Effector memory CD4-positive, alpha-beta T cell (primary cell): ENCODE measurements around the gene RBFOX1.

Experiments
- DNase-seq, 3 donors: peaks; one replicate each; pipeline ENCODE4 v3.0.0-alpha.2; 2020
- H3K27ac ChIP-seq: 2 replicates; pipeline ENCODE4 v1.7.0; 2013; ENCODE audit warnings: mild to moderate bottlenecking, low read length, moderate library complexity; ENCODE audit not compliant: insufficient read depth, poor library complexity, severe bottlenecking
- H3K27me3 ChIP-seq: replicated peaks from 2 replicates; pipeline ENCODE4 v1.7.0; 2013; ENCODE audit warnings: mild to moderate bottlenecking, low read length; ENCODE audit not compliant: insufficient read depth, control insufficient read depth, poor library complexity, severe bottlenecking
- H3K36me3 ChIP-seq: 2 replicates; pipeline ENCODE4 v1.7.0; 2013; ENCODE audit warnings: mild to moderate bottlenecking, low read length, moderate library complexity; ENCODE audit not compliant: control insufficient read depth, insufficient read depth
- H3K4me1 ChIP-seq: 2 replicates; pipeline ENCODE4 v1.7.0; 2013; ENCODE audit warnings: low read length, mild to moderate bottlenecking; ENCODE audit not compliant: control insufficient read depth, insufficient read depth, poor library complexity, severe bottlenecking
- H3K4me3 ChIP-seq: 2 replicates; pipeline ENCODE4 v1.7.0; 2013; ENCODE audit warnings: low read length, low read depth, mild to moderate bottlenecking; ENCODE audit not compliant: insufficient read depth, poor library complexity, severe bottlenecking
- H3K9me3 ChIP-seq: 2 replicates; pipeline ENCODE4 v1.7.0; 2013; ENCODE audit warnings: mild to moderate bottlenecking, low read length, moderate library complexity; ENCODE audit not compliant: control insufficient read depth
- total RNA-seq, 3 donors: gene quantifications; one replicate each; lab custom pipeline; 2026; lab: John Stamatoyannopoulos, UW

The RBFOX1 gene
- 0 to 0.17 (median 0.09) reads per million in 3 donors for total RNA-seq

DNA sequence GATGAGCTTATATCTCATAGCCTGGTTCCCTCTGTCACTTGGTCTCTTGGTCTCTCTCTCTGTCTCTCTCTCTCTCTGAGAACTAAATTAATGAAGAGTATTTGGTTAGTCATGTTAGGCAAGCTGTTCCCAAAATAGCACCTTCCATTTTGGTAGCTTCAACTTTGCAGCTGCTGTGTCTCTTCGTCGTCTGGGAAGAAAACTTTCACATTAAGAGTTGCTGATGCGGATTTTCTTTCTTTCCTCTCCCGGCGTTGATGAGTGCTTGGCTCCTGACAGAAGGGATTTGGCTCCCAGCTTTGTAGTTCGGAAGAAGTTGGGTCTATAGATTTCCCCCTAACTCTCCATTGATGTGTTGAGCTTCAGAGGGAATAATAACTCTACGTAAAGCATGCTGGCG, at the start of gene RBFOX1:
RBFOX1 (plus strand) TSS at position 235 of the 400 bp plus-strand sequence.
- H3K27ac ChIP-seq, result no peak within 1 kb of the TSS
- H3K36me3 ChIP-seq, result no peaks in the 10 kb centered on the region
- no peak within 1 kb of the TSS for H3K4me3 ChIP-seq
- no peaks in the 10 kb centered on the region for H3K9me3 ChIP-seq
- H3K4me1 ChIP-seq, result no peaks in the 10 kb centered on the region
- DNase-seq, result no peak
- H3K27me3 ChIP-seq, result no peaks in the 10 kb centered on the region

DNA sequence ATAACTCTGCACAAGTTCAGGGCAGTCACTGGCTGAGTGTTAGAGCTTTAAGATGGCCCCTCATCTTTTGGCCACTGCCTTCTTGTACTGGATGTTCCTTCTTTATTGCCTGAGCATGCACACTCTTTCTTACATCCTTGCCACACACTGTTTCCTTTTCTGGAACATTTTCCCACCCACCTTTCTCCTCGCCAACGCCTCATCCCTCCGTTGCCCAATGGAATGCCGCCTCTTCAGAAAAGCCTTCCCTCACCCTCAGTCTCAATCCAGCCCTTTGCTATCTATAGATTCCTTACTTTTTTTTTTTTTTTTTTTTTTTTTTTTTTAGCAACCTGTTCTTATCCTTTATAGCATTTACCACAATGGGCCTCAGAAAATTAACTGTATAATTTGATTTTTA, 47.9 kb upstream of the RBFOX1 start:
- H3K9me3 ChIP-seq, result peaks cover 10% of the 10 kb centered on the region
- H3K4me1 ChIP-seq, result no peaks in the 10 kb centered on the region
- no peak for DNase-seq
- H3K27me3 ChIP-seq, result no peaks in the 10 kb centered on the region
- no peak overlapping the region for H3K27ac ChIP-seq
- no peak overlapping the region for H3K4me3 ChIP-seq
- H3K36me3 ChIP-seq, result no peaks in the 10 kb centered on the region

DNA sequence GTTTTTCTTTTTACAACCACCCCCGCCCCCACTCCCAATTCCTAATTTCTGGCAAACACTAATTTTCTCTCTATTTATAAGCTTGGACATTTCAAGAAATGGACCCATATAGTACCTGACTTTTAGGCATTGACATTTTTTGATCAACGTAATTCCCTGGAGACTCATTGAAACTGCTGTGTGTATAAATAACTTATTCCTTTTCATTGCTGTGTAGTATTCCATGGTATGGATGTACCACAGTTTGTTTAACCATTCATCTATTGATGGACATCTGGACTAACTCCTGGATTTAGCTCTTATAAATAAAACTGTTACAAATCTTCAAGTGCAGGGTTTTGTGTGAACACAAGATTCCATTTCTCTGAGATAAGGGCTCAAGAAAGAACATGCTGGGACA, 47.1 kb upstream of the RBFOX1 start:
- H3K36me3 ChIP-seq, result no peaks in the 10 kb centered on the region
- no peak overlapping the region for H3K27ac ChIP-seq
- no peaks in the 10 kb centered on the region for H3K27me3 ChIP-seq
- DNase-seq, result no peak
- peaks cover 10% of the 10 kb centered on the region for H3K9me3 ChIP-seq
- H3K4me1 ChIP-seq, result no peaks in the 10 kb centered on the region
- H3K4me3 ChIP-seq, result no peak overlapping the region

DNA sequence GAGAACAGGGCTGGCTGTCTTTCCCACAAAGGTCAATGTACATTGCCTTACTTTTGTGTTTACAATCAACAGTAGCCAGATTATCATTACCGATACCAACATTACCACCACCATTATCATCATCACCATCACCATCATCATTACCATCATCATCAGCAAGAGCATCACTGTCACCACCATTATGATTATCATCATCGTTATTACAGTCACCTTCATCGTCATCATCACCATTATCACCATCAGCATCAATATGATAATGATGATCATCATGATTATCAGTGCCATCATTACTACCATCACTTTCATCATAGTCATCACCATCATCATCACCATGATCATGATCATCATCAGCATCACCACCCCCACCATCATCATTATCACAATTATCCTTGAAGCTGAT, 43.3 kb upstream of the RBFOX1 start:
- Histone ChIP-seq H3K36me3 (no peaks in the 10 kb centered on the region), H3K27ac (no peak overlapping the region), H3K27me3 (no peaks in the 10 kb centered on the region), H3K4me1 (no peaks in the 10 kb centered on the region), H3K4me3 (no peak overlapping the region), H3K9me3 (peaks cover 10% of the 10 kb centered on the region)
- DNase-seq, result no peak

DNA sequence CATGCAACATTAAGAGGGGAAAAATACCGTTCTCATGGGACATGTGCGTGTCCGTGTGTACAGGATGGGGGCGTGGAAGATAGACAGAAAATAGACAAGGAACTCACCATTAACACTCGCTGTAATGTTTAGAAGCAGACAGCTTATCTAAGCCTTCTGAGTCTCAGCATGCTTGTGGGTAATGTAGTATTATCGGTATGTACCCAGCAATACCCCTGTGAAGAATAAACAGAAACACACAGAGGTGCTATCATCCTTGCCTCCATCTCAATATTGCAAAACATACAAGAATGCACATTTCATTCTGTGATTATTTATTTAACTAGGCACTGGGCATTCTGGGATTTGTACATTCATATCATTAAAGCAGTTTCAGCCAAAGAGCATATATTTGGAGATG, 42.0 kb upstream of the RBFOX1 start:
- Histone ChIP-seq H3K9me3 (peaks cover 10% of the 10 kb centered on the region), H3K36me3 (no peaks in the 10 kb centered on the region), H3K27ac (no peak overlapping the region), H3K27me3 (no peaks in the 10 kb centered on the region), H3K4me3 (no peak overlapping the region), H3K4me1 (no peaks in the 10 kb centered on the region)
- no peak for DNase-seq

DNA sequence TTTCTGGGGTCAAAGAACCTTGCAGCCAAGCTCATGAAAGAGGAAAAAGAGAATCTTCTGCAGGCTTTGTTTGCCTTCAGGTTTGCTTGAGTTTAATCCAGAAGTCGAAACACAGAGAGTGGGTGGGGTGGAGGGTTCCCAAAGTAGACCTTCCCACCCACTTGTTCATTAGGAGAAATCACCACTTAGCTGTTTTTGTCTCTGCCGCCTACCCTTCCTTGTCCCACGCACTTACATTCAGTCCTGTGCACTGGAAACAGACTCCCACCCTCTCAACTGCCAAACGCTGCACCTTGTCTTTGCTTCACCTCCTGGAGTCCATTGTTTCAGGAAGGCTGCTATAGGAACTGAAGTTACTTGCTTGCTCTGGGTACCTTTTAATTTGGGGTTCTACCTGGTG, 38.6 kb upstream of the RBFOX1 start:
- H3K9me3 ChIP-seq, result no peaks in the 10 kb centered on the region
- no peak overlapping the region for H3K27ac ChIP-seq
- no peaks in the 10 kb centered on the region for H3K4me1 ChIP-seq
- no peaks in the 10 kb centered on the region for H3K27me3 ChIP-seq
- no peaks in the 10 kb centered on the region for H3K36me3 ChIP-seq
- no peak overlapping the region for H3K4me3 ChIP-seq
- no peak for DNase-seq

DNA sequence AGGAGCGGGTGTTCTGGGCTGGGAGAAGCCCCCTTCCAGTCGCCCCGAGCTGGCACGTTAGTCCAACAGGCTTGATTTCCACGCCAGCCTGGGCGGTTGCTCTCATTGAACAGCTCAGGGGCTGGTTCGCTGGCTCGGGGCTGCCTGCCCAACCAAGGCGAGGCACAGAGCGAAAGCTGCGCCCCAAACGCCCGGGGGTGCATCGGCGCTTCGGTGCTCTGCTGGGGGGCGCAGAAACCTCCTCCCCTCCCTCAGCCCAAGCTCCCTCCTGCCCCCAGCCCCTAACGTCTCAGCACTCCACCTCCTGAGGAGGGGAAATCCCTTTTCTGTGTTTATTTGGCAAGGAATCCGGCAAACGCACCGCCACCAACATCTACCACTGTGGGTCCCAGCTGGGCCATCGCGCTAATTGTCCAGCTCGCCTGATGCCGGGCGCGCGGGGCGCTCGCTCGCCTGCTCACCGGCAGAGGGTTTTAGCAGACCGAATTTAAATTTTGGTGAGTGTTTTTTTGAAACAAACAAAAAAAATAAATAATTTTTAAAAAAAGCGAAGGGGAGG, 29.5 kb upstream of the RBFOX1 start:
- Histone ChIP-seq H3K9me3 (no peaks in the 10 kb centered on the region), H3K27ac (no peak overlapping the region), H3K4me1 (no peaks in the 10 kb centered on the region), H3K4me3 (no peak overlapping the region), H3K36me3 (no peaks in the 10 kb centered on the region), H3K27me3 (no peaks in the 10 kb centered on the region)
- no peak for DNase-seq

DNA sequence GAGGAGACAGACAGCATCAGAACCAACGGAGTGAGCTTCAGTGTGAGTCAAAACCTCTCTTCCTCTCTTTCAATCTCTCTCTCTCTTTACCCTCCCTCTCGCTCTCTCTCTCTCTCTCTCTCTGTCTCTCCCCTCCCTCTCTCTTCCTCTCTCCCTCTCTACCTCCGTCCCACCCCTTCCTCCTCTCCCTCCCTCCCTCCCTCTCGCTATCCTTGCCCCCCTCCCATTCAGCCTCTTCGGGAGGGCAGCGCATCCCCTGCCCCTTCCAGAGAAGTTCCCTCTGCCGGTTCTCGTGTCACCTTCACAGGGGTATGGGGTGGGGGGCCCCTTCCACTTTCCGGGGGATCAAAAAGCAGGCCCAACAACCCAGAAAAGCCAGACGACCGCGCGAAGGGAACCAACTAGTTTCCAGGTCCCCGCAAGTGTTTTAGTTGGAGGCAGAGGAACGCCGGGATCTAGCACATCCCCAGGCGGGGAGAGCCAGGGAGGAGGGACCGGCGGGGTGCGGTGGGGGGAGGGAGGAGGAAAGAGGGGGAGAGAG, 28.9 kb upstream of the RBFOX1 start:
- H3K36me3 ChIP-seq, result no peaks in the 10 kb centered on the region
- no peaks in the 10 kb centered on the region for H3K27me3 ChIP-seq
- H3K27ac ChIP-seq, result no peak overlapping the region
- H3K4me3 ChIP-seq, result no peak overlapping the region
- no peaks in the 10 kb centered on the region for H3K9me3 ChIP-seq
- DNase-seq, result no peak
- H3K4me1 ChIP-seq, result no peaks in the 10 kb centered on the region

DNA sequence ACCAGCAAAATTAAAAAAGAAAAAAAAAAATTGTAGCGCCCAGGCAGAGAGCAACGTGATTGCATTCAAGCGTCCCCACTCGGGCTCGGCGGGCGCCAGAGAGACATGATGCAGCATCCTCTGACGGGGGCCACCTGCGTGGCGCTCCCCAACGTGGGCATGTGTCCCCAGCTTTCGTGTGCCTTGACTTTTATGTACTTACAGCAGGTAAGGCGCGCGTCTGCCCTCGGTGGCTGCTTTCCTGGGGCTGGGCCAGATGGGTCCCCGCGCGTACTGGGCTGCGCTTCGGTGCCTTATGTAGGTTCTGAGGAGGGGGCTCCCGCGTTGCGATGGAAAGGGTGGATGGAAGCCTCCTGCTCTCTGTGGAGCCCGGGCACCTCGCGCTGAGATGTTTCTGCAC, 28.4 kb upstream of the RBFOX1 start:
- DNase-seq, result no peak
- no peaks in the 10 kb centered on the region for H3K36me3 ChIP-seq
- no peaks in the 10 kb centered on the region for H3K4me1 ChIP-seq
- no peak overlapping the region for H3K4me3 ChIP-seq
- H3K27me3 ChIP-seq, result no peaks in the 10 kb centered on the region
- no peak overlapping the region for H3K27ac ChIP-seq
- no peaks in the 10 kb centered on the region for H3K9me3 ChIP-seq

DNA sequence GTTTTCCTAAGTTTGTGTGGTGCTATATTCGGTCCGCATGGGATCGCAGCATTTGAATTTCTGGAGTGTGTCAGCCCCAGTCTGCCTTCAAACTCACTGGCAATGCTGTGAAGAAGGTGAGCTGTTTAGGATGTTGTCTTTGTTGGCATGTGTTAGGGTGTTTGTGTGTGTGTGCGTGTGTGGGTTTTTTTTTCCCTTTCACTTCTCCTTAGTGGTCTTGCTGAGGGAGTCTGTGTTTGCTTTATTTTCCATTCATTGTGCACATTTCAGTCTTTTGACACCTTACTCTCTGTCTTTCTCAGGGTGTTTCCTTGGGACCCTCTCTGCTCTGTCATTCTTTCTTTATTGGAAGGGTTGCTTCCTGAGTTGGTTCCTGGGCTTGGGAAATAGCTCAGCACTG, 27.7 kb upstream of the RBFOX1 start:
- Histone ChIP-seq H3K9me3 (no peaks in the 10 kb centered on the region), H3K36me3 (no peaks in the 10 kb centered on the region), H3K4me1 (no peaks in the 10 kb centered on the region), H3K4me3 (no peak overlapping the region), H3K27me3 (no peaks in the 10 kb centered on the region), H3K27ac (no peak overlapping the region)
- no peak for DNase-seq
